BJ (cell line): ENCODE measurements around the gene CLBA1. TPM values are rescaled to one million over a fixed set of nuclear protein-coding genes. Genes with fewer than 3 reads are reported as not detected.

Experiments
- CTCF ChIA-PET: fragments of 350-600 bp; formaldehyde crosslinking; extraction: SDS; loops from one replicate; lab custom pipeline; 2021; ENCODE audit warnings: antibody characterized with exemption, inconsistent platforms; lab: Yijun Ruan, JAX
- POLR2A ChIA-PET: fragments of 300-600 bp; sonication (Branson Sonifier 250); formaldehyde crosslinking; extraction: SDS; loops from one replicate; lab custom pipeline; 2021; ENCODE audit warnings: antibody characterized with exemption; lab: Charles Lee
- DNase-seq: peaks from one replicate; pipeline ENCODE4 v3.0.0-alpha.2; 2011; ENCODE audit warnings: low read depth
- H3K27me3 ChIP-seq: 2 replicates; pipeline ENCODE4 v1.6.0; 2011; ENCODE audit warnings: low read length; ENCODE audit not compliant: control insufficient read depth, insufficient read depth
- H3K36me3 ChIP-seq: 2 replicates; pipeline ENCODE4 v1.5.1; 2011; ENCODE audit warnings: low read length; ENCODE audit not compliant: control insufficient read depth, insufficient read depth
- H3K4me3 ChIP-seq: 2 replicates; pipeline ENCODE4 v1.5.1; 2011; ENCODE audit warnings: low read depth, mild to moderate bottlenecking, control low read depth, low read length
- polyA plus RNA-seq: library from polyadenylated mRNA; depleted of rRNA; stranded (reverse); fragments of >200 nt; gene quantifications from 2 replicates; pipeline ENCODE4 v1.2.3, GENCODE V29; 2011
- TF ChIP-seq, protein P1 (sequence below): IDR thresholded peaks from 2 replicates; pipeline ENCODE4 v1.5.1; 2011; ENCODE audit warnings: low read depth, mild to moderate bottlenecking, control low read depth, inconsistent platforms, low read length, moderate library complexity; ENCODE audit not compliant: insufficient read depth

The CLBA1 gene
- polyA plus RNA-seq, 1 experiment = 5.9 TPM

DNA sequence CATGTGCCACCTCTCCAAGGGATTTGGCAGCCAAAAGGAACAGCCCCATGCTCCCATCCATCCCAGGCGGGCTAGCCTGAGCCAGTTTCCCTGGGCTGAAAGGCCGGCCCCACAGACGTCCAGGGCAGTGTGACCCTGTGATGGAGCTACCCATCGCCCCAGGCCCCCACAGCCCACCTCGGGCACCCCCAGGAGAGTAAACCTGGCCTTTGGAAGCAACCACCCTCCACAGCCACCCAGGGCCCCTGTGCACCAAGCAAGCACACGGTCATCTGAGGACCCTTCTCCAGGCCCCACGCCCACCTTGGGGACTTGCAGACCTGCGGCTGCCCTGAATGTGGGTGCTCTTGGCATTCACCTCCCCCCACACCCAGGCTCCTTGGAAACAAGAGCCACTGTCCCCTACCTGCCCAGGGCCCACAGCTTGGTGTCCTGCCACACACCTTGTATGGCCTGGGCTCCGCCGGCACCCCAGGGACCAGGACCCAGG, 15.8 kb upstream of the CLBA1 start:
- ChIA-PET POLR2A (no interaction called here), CTCF (interaction anchor here (1.1 to 1.6 kb wide), 4 partner anchors 34 to 76 kb away, joined by 3 to 5 read pairs (median 4); no protein-coding TSS in a partner anchor)
- TF ChIP-seq, protein P1, sequence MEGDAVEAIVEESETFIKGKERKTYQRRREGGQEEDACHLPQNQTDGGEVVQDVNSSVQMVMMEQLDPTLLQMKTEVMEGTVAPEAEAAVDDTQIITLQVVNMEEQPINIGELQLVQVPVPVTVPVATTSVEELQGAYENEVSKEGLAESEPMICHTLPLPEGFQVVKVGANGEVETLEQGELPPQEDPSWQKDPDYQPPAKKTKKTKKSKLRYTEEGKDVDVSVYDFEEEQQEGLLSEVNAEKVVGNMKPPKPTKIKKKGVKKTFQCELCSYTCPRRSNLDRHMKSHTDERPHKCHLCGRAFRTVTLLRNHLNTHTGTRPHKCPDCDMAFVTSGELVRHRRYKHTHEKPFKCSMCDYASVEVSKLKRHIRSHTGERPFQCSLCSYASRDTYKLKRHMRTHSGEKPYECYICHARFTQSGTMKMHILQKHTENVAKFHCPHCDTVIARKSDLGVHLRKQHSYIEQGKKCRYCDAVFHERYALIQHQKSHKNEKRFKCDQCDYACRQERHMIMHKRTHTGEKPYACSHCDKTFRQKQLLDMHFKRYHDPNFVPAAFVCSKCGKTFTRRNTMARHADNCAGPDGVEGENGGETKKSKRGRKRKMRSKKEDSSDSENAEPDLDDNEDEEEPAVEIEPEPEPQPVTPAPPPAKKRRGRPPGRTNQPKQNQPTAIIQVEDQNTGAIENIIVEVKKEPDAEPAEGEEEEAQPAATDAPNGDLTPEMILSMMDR = no peak
- no peak for DNase-seq
- Histone ChIP-seq H3K36me3 (no peaks in the 10 kb centered on the region), H3K27me3 (no peaks in the 10 kb centered on the region), H3K4me3 (peak overlapping the region; percentile 44)

DNA sequence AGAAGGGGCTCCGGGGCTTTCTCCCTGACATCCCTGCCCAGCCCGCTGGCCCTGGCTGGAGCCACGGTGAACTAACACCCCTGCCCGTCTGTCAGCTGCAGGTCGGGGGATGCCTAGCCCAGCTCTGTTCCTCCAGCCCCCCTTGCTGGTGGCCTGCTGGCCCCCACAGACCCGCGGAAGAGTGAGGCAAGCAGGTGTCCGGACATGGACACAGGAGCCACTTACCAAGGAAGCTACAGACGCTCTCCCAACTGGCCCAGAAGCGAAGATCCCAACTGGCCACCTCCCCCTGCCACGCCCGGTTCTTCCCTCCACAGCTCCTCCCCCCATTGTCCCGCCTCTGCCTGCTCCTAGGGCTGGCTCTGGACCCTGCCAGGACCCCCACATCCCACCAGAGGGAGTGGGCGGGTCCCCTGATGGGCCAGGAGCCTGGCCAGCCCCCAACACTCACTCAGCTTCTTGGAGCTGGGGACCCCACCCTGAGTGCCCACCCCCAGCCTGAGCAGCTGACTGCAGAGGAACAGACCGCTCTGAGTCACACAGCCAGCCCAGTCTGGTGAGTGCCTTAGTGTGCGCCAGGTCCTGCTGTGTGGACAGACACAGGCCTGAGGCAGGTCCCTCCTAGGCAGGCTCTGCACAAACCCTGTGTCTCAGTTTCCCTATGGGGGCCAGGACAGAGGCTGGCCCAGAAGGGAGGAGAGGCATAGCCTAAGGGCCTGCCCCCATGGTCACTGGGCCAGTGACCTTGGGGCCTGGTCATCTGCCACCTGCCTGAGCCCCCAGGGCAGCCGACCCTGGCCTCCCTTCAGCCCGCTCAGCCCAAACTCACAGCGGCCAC, 15.1 kb upstream of the CLBA1 start:
- Histone ChIP-seq H3K36me3 (no peaks in the 10 kb centered on the region), H3K27me3 (no peaks in the 10 kb centered on the region), H3K4me3 (peak overlapping the region; percentile 44)
- peak; percentile 61 for DNase-seq
- CTCF ChIA-PET = interaction anchor here (1.1 to 1.6 kb wide), 2 partner anchors 54 to 76 kb away, joined by 3 to 5 read pairs; no protein-coding TSS in a partner anchor
- TF ChIP-seq, protein P1 = no peak
- POLR2A ChIA-PET = no interaction called here

DNA sequence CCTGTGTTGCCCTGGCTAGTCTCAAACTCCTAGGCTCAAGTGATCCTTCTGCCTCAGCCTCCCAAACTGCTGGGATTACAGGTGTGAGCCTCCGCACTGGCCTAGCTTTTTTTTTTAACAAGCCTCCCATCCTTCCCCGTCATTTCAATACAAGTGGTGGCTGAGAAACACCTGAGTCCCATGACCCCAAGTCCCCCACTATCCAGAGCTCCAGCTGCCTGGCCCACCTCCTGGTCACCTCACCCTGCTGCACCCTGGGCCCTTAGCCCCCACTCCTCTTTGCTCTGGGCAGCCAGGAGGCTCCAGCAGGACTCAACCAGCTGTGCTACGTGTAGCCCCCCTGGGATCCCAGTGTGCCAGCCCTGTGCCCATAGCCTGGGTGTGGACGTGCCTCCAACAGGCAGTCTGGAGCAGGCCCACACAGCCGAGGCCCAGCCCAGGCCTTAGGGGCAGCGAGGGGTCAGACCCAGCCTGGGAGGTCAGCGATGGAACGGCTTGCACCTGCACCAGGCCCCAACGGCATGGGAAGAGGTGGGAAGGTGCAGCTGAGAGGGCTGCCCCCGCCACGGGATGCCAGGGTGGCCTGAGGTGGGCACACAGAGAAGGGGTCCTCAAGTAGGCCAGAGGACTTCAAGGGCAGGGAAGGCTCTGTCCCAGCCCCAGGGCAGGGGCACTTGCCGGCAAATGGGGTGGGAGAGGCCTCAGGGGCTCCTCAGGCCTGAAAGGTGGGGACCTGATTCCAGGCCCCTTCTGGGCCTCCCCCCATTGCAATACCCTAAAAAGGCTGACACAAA, 13.9 kb upstream of the CLBA1 start:
- no peaks in the 10 kb centered on the region for H3K36me3 ChIP-seq
- no peaks in the 10 kb centered on the region for H3K27me3 ChIP-seq
- POLR2A ChIA-PET = no interaction called here
- TF ChIP-seq, protein P1 = no peak
- H3K4me3 ChIP-seq = no peak overlapping the region
- CTCF ChIA-PET = interaction anchor here (0.9 to 4.8 kb wide), 3 partner anchors 36 to 125 kb away, joined by 3 to 42 read pairs (median 3); no protein-coding TSS in a partner anchor
- DNase-seq = no peak

DNA sequence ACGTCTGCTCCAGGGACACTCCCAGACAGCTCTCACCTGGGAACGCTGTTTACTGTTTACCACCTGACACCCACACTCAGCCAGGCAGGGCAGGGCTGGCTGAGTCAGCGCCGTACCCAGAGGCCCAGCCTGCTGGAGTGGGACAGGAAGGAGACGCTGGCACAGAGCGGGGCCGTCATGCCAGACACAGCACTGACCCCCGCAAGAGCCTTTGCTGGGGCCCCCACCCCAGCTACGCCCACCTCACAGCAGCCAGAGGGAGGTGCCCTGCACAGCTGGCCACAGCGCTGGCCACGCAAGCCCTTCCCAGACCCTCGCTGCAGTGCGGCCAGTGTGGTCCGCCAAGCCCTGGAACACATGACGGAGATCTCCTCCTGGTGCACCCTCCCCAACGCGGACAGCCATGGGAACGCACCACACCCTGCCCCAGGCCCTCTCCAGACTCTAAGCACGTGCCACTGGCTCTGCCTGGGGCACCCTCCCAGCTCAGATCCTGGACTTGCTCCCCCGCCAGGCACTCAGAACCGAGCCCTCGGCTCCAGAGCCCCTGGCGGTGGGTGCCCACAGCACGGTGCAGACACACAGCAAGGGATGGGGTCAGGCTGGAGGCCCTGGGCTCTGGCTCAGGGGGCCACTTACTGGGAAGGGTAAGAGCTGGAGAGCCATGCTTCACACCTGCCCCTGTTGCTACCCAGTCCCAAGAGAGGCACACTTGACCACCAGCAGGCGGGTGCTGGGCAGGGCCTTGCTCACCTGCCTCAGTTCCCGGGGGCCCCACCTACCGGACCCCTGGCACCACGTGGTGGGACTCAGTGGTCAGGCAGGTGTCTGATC, 13.1 kb upstream of the CLBA1 start:
- ChIA-PET POLR2A (interaction anchor here (1.0 kb wide), 1 partner anchor 49 kb away, joined by 4 read pairs; the partner anchor contains the start of gene CDCA4), CTCF (interaction anchor here (0.8 to 5.3 kb wide), 10 partner anchors 9 to 126 kb away, joined by 3 to 159 read pairs (median 4); no protein-coding TSS in a partner anchor)
- no peaks in the 10 kb centered on the region for H3K36me3 ChIP-seq
- DNase-seq = no peak
- TF ChIP-seq, protein P1 = no peak
- H3K4me3 ChIP-seq = no peak overlapping the region
- H3K27me3 ChIP-seq = no peaks in the 10 kb centered on the region
